MM.1S (cell line): ENCODE data around the gene MFSD1.

Source experiments
- EZH2 ChIP-seq: fragments of 300-600 bp; sonication (generic); optimal IDR thresholded peaks from 2 replicates; pipeline ENCODE3; 2017; ENCODE audit warnings: low read depth, mild to moderate bottlenecking, antibody characterized with exemption, low read length, mixed read lengths
- EZH2phosphoT487 ChIP-seq: fragments of 300-600 bp; sonication (generic); IDR thresholded peaks from 2 replicates; pipeline ENCODE4 v1.6.1; 2018; ENCODE audit warnings: antibody characterized with exemption, low read length
- TF ChIP-seq, protein P1 (sequence below): fragments of 300-600 bp; sonication (generic); IDR thresholded peaks from 2 replicates; pipeline ENCODE4 v1.5.1; 2016; ENCODE audit warnings: antibody characterized with exemption, low read length, mixed read lengths

DNA sequence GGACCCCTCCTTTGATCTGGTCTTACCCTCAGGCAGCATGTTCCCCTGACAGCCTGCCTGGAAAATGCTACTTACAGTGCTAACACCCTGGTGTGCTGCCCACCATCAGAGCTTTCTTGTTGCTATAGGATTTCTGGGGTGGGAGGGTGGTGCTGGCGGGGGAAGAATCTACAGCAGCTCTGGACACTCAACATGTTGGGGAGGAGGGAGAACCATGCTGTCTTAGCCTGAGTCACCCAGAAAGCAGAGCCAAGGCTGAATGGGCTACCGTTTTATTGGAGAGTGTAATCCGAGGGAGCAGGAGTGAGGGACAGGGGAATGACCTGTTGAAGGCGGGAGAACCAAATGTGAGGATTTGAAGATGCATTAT lies 45.6 kb downstream of the MFSD1 start:
- TF ChIP-seq, protein P1, sequence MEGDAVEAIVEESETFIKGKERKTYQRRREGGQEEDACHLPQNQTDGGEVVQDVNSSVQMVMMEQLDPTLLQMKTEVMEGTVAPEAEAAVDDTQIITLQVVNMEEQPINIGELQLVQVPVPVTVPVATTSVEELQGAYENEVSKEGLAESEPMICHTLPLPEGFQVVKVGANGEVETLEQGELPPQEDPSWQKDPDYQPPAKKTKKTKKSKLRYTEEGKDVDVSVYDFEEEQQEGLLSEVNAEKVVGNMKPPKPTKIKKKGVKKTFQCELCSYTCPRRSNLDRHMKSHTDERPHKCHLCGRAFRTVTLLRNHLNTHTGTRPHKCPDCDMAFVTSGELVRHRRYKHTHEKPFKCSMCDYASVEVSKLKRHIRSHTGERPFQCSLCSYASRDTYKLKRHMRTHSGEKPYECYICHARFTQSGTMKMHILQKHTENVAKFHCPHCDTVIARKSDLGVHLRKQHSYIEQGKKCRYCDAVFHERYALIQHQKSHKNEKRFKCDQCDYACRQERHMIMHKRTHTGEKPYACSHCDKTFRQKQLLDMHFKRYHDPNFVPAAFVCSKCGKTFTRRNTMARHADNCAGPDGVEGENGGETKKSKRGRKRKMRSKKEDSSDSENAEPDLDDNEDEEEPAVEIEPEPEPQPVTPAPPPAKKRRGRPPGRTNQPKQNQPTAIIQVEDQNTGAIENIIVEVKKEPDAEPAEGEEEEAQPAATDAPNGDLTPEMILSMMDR = no peak
- no peak for TF ChIP-seq EZH2phosphoT487
- no peak for TF ChIP-seq EZH2
